ENCODE results near the gene DNAAF1. TPM values are rescaled to one million over a fixed set of nuclear protein-coding genes. Genes with fewer than 3 reads are reported as not detected.

The DNAAF1 gene
- not detected in 2 replicates for total RNA-seq (ENCODE audit: low replicate concordance)

GRCh38 chr16:84144859-84145639 is at the start of gene DNAAF1, which contains the start of gene HSDL1:
TSS of gene DNAAF1 (plus strand) at chr16:84145308. CDS start at chr16:84145441, 133 bp downstream.
TSS of gene HSDL1 (minus strand) at chr16:84145177. CDS start at chr16:84131321, 13,856 bp downstream.

GRCh38 chr16:84116720-84117493 is 28.2 kb upstream of the DNAAF1 start, which contains the start of gene MBTPS1:
TSS of gene MBTPS1 (minus strand) at chr16:84116942. CDS start at chr16:84101783, 15,159 bp downstream.

GRCh38 chr16:84186685-84187437 is 41.8 kb downstream of the DNAAF1 start, which contains the start of gene TAF1C:
TSS of gene TAF1C (minus strand) at chr16:84187057. CDS start at chr16:84184988, 2,069 bp downstream.

GRCh38 chr16:84190731-84191388 is 45.8 kb downstream of the DNAAF1 start, which contains the start of gene ADAD2:
TSS of gene ADAD2 (plus strand) at chr16:84191157. CDS start at chr16:84191231, 74 bp downstream.

Other genes starting within 250 kb of the DNAAF1 start
- gene MLYCD, start 246.2 kb upstream of the DNAAF1 start, total RNA-seq (ENCODE audit: low replicate concordance) = 2.2 and 5.9 TPM in 2 replicates
- 0.59 and 1.6 TPM in 2 replicates for gene OSGIN1, start 192.1 kb upstream of the DNAAF1 start, total RNA-seq (ENCODE audit: low replicate concordance)
- 0.12 and 0.53 TPM in 2 replicates for gene NECAB2, start 177.1 kb upstream of the DNAAF1 start, total RNA-seq (ENCODE audit: low replicate concordance)
- gene SLC38A8, start 102.5 kb upstream of the DNAAF1 start, total RNA-seq (ENCODE audit: low replicate concordance) = not detected in 2 replicates
- 97.0 and 124 TPM in 2 replicates for gene MBTPS1, start 28.4 kb upstream of the DNAAF1 start, total RNA-seq (ENCODE audit: low replicate concordance)
- gene HSDL1, start 131 bp upstream of the DNAAF1 start, total RNA-seq (ENCODE audit: low replicate concordance) = 16.5 and 20.6 TPM in 2 replicates
- gene TAF1C, start 41.7 kb downstream of the DNAAF1 start, total RNA-seq (ENCODE audit: low replicate concordance) = 7.7 and 15.6 TPM in 2 replicates
- gene ADAD2, start 45.8 kb downstream of the DNAAF1 start, total RNA-seq (ENCODE audit: low replicate concordance) = not detected in 2 replicates
- gene KCNG4, start 94.7 kb downstream of the DNAAF1 start, total RNA-seq (ENCODE audit: low replicate concordance) = not detected in 2 replicates
- gene WFDC1, start 149.6 kb downstream of the DNAAF1 start, total RNA-seq (ENCODE audit: low replicate concordance) = 0.45 and 0.47 TPM in 2 replicates
- gene ATP2C2, start 223.2 kb downstream of the DNAAF1 start, total RNA-seq (ENCODE audit: low replicate concordance) = not detected in 2 replicates